ENCODE data around the gene SLF1. TPM values are rescaled to one million over a fixed set of nuclear protein-coding genes. Genes with fewer than 3 reads are reported as not detected.
A peak's percentile ranks its signal among the peaks of the same experiment; 100 is the strongest.

SLF1 gene
- total RNA-seq, 1 donor: 16.0 TPM

- no peak for TF ChIP-seq CTCF (IDR thresholded peaks at IDR 0.05; ENCODE audit: insufficient read depth, low read depth, low read length)
- H3K4me3 ChIP-seq (ENCODE audit: low read depth, low read length): no peak overlapping the region
- DNase-seq (ENCODE audit: low read depth): no peak
These were observed 4.2 kb upstream of the SLF1 start for GRCh38 chr5:94614156-94614805.

- TF ChIP-seq CTCF (IDR thresholded peaks at IDR 0.05; ENCODE audit: insufficient read depth, low read depth, low read length): no peak
- no peak overlapping the region for H3K4me3 ChIP-seq (ENCODE audit: low read depth, low read length)
These were observed 2.6 kb upstream of the SLF1 start for GRCh38 chr5:94615862-94616261.

GRCh38 chr5:94618029-94618492 lies 408 bp upstream of the SLF1 start:
- DNase-seq (ENCODE audit: low read depth): peak; percentile 70
- TF ChIP-seq CTCF (IDR thresholded peaks at IDR 0.05; ENCODE audit: insufficient read depth, low read depth, low read length): no peak

More at GRCh38 chr5:94615862-94616261, 2.6 kb upstream of the SLF1 start:
- DNase-seq (ENCODE audit: low read depth): no peak

GRCh38 chr5:94620256-94620655 lies 1.8 kb downstream of the SLF1 start:
- no peak overlapping the region for H3K4me3 ChIP-seq (ENCODE audit: low read depth, low read length)
- DNase-seq (ENCODE audit: low read depth): no peak
- TF ChIP-seq CTCF (IDR thresholded peaks at IDR 0.05; ENCODE audit: insufficient read depth, low read depth, low read length): no peak

More at GRCh38 chr5:94618029-94618492, 408 bp upstream of the SLF1 start:
- H3K4me3 ChIP-seq (ENCODE audit: low read depth, low read length): peak overlapping the region; percentile 87

GRCh38 chr5:94621763-94622162 lies 3.3 kb downstream of the SLF1 start:
- H3K4me3 ChIP-seq (ENCODE audit: low read depth, low read length): no peak overlapping the region
- TF ChIP-seq CTCF (IDR thresholded peaks at IDR 0.05; ENCODE audit: insufficient read depth, low read depth, low read length): no peak
- no peak for DNase-seq (ENCODE audit: low read depth)

GRCh38 chr5:94623011-94623410 lies 4.5 kb downstream of the SLF1 start:
- DNase-seq (ENCODE audit: low read depth): no peak
- TF ChIP-seq CTCF (IDR thresholded peaks at IDR 0.05; ENCODE audit: insufficient read depth, low read depth, low read length): no peak

GRCh38 chr5:94623877-94624276 lies 5.4 kb downstream of the SLF1 start:
- TF ChIP-seq CTCF (IDR thresholded peaks at IDR 0.05; ENCODE audit: insufficient read depth, low read depth, low read length): no peak
- H3K4me3 ChIP-seq (ENCODE audit: low read depth, low read length): no peak overlapping the region
- DNase-seq (ENCODE audit: low read depth): no peak

More at GRCh38 chr5:94623011-94623410, 4.5 kb downstream of the SLF1 start:
- H3K4me3 ChIP-seq (ENCODE audit: low read depth, low read length): no peak overlapping the region

Data from fibroblast of villous mesenchyme (primary cell).